ENCODE measurements around the gene FBXW11.

- no peak for TF ChIP-seq CTCF (IDR thresholded peaks at IDR 0.05)
- TF ChIP-seq POLR2AphosphoS5 (IDR thresholded peaks at IDR 0.05) = no peak
- TF ChIP-seq POLR2A (IDR thresholded peaks at IDR 0.05) = no peak
Measured at GRCh38 chr5:171862624-171863023, 143.8 kb downstream of the FBXW11 start.
